DMS114 treated with DMSO at 0.1 percent for 48 hours (cell line): ENCODE results near the gene VEGFB.

Experiments
- DNase-seq: peaks from one replicate; lab custom pipeline; 2025; ENCODE audit not compliant: unreplicated experiment; lab: John Stamatoyannopoulos, UW

VEGFB gene

DNA sequence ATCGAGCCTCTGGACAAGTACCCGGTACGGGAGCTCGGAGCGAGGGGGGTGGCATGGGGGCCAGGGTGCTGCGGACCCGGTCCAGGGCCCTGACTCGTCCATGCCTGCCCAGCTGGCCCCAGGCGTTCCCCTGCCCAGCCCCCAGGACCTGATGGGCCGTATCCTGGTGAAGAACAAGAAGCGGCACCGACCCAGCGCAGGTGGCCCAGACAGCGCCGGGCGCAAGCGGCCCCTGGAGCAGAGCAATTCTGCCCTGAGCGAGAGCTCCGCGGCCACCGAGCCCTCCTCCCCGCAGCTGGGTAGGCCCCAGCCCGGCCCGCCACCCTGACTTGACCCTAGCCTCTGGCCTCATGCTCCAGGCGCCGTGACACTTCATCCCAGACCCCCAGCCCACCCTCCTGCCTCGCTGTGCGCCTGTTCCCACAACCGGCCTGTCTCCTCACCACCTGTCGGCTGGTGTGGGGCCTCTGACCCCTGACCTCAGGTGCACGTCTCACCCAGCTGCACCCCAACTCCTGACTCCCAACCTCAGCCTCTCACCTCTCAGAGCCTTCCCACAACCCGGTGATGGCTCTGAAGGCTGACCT lies 24.7 kb downstream of the VEGFB start:
- DNase-seq = no peak

DNA sequence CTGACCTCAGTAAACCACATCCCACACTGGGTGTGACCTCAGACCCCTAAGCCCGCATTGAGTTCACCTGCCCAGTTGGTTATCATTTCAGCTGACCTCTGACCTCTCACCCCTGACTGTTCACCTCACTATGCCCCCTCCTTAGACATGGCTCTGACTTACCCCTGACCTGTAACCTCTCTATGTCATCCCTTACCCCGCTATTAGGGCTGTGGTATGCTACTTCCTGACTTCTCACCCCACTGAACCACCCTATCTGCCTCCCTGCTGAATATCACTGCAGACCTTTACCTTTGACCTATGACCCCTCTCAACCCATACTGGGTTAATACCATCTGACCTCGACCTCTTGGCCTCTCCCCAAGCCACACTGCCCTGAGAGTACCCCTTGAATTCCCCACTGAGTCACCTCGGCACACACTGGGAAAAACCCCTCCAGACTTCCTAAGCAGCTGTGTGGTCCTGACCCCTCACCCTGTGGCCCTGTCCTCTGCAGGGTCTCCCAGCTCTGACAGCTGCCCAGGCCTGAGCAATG lies 25.2 kb downstream of the VEGFB start:
- no peak for DNase-seq

DNA sequence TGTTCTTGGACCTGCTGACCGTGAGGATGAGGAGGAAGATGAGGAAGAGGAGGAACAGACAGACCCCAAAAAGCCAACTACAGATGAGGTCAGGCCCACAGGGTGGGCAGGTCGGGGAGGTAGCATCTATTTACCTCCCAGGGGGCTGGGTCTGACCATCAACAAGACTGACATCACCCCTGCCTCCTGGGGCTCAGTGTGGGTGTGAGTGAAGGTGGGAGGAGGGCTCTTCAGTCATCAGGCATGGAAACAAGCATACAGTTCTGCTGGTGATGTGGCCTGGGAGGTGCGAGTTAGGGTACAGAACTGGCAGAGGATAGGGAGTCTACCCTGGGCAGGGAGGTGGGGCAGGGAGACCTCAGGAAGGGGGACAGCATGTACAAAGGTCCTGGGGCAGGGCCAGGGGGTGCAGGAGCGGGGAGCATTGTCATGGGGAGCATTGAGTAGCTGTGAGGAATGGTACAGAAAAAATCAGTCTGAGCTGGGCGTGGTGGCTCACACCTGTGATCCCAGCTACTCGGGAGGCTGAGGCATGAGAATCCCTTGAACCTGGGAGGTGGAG lies 25.8 kb downstream of the VEGFB start:
- no peak for DNase-seq

DNA sequence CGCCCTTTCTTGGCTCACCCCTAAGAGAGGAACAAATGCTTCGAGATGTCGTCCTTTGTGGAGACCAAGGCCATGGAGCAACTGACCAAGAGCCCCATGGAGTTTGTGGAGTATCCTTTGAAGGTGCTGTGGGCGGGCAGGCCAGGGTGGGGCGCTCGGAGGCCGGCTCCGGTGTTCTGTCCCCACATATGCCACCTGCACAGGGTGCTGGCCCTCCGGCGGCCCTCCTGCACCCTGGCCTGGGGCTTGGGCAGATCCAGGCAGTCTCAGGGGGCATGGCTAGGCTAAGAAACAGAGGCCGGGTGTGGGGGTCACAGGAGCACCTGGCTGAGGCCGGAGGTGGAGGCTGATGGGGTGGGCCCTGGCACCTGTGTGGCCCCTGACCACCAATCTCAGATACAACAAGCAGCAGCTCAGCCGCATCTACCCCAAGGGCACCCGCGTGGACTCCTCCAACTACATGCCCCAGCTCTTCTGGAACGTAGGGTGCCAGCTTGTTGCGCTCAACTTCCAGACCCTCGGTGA lies 27.2 kb downstream of the VEGFB start:
- DNase-seq = no peak

DNA sequence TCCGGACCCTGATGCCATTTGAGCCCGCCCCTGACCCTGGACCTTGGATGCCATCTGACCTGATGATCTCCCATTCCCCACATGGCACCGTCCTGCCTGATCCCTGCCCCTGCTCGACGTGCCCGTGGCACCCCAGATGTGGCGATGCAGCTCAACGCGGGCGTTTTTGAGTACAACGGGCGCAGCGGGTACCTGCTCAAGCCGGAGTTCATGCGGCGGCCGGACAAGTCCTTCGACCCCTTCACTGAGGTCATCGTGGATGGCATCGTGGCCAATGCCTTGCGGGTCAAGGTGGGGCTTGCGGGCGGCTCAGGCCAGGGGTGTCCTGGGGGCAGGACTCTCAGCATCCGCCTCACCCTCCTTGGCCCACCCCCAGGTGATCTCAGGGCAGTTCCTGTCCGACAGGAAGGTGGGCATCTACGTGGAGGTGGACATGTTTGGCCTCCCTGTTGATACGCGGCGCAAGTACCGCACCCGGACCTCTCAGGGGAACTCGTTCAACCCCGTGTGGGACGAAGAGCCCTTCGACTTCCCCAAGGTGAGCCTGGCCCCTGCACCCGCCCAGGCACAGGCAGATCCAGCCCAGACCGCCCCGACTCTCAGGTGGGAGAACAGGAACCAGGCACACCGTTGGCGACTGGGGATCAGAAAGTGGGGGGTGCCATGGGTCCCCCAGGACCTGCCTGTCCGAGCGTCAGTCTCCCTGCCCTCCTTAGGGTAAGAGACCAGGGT lies 28.1 kb downstream of the VEGFB start:
- DNase-seq = no peak

DNA sequence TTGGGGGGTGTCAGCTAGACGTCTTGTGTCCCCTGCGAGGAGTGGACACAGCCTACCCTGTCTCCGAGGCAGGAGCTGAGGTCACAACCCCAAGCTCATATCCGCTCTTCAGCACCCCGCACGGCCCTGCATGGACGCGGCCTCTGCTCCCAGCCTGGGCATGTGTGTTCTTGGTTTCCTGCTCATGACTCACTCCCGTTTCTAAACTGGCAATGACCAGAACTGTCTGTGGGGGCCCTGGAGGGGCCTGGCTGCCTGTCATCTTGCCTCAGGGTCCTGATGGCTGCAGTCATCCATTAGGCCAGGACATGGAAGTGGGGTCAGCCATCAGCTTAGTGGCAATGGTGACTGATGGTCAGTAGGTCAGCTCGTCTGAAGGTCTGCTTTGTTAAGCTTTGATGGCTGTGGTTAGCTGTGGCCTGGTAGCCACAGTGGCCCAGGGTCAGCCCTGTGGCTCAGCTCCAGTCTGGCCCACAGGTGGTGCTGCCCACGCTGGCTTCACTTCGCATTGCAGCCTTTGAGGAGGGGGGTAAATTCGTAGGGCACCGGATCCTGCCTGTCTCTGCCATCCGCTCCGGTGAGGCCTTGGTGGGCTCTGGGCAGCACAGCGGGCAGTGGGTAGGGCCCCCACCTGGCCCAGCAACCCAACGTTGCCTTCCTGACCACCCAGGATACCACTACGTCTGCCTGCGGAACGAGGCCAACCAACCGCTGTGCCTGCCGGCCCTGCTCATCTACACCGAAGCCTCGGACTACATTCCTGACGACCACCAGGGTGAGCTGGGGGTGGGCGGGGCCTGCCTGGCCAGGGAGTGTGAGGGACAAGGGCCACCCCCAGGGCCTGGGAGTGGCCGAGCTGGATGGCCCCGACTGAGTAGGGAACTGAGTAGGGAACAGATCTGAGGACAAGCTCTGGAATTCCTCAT lies 28.9 kb downstream of the VEGFB start:
- no peak for DNase-seq

DNA sequence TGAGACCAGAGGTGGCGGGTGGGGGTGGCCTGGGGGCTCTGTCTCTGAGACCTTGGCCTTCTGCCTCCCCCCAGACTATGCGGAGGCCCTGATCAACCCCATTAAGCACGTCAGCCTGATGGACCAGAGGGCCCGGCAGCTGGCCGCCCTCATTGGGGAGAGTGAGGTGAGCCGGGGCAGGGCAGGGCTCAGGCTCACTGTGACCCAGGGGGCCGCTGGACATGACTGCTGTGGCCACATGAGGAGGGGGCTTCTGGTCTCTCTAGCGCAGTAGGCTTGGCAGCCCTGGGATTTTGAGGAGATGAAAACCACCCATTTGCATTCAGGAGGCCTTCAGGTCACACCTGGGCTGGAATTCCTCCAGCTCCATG lies 29.5 kb downstream of the VEGFB start:
- DNase-seq = no peak

DNA sequence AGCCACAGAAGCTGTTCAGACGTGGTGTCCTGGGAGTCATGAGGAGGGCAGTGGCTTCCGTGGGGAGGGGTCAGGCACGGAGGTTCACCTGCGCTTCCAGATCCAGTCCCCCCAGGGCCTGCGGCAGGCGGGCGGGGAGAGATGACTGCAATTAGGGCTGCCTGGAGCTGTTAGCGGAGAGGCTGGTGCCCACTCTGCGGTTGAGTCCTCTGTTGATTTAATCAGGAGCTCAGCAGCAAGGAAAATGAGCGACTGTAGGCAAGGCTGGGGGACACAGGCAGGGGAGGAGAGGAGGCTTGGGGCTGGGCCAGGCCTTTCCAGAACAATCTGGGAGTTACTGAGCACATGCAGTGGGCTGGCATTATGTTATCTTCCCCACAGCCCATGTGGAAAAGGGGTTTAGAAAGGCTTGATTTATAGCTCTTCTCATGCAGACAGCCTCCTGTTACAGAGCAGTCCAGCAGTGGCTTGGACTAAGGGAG lies 30.0 kb downstream of the VEGFB start:
- no peak for DNase-seq

DNA sequence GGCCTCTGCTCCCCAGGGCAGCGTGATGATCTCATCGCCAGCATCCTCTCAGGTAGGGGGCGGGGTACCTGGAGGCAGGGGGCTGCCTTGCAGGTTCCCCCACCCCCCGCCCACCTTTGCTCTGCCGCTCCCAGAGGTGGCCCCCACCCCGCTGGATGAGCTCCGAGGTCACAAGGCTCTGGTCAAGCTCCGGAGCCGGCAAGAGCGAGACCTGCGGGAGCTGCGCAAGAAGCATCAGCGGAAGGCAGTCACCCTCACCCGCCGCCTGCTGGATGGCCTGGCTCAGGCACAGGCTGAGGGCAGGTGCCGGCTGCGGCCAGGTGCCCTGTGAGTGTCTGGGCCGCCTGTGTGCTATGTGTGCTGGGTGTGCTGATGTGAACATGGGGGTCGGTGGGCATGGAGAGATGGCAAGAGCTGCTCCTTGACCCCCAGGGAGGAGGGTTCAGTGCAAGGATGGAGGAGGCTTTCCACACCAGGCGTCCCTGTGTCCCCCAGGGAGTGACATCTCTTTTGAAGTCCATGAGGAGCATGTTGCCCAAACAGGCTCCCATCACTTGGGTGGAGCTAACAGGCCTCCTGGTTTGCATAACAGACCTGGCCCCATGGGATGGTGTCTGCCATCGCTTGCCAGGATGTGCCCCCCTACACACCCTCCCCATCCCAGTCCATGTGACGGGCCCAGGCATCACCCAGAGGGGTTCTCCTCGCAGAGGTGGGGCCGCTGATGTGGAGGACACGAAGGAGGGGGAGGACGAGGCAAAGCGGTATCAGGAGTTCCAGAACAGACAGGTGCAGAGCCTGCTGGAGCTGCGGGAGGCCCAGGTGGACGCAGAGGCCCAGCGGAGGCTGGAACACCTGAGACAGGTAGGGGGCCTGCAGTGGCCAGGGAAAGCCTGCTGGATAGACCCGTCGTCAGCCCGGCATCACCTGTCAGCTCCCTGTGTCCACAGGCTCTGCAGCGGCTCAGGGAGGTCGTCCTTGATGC lies 31.1 kb downstream of the VEGFB start:
- DNase-seq = no peak

DNA sequence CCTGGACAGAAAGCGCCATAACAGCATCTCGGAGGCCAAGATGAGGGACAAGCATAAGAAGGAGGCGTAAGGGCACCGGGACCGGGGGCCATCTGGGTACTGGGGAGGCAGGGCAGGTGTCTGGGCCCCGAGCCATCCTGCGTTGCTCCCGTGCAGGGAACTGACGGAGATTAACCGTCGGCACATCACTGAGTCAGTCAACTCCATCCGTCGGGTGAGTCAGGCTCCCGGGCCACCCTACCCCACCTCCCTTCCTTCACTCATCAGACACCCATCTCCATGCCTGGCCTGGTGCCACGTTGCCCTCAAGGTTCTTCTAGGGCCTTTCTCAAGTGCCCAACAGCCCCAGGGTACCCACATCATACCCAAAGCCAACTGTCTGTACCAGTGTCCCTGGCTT lies 32.0 kb downstream of the VEGFB start:
- DNase-seq = no peak

DNA sequence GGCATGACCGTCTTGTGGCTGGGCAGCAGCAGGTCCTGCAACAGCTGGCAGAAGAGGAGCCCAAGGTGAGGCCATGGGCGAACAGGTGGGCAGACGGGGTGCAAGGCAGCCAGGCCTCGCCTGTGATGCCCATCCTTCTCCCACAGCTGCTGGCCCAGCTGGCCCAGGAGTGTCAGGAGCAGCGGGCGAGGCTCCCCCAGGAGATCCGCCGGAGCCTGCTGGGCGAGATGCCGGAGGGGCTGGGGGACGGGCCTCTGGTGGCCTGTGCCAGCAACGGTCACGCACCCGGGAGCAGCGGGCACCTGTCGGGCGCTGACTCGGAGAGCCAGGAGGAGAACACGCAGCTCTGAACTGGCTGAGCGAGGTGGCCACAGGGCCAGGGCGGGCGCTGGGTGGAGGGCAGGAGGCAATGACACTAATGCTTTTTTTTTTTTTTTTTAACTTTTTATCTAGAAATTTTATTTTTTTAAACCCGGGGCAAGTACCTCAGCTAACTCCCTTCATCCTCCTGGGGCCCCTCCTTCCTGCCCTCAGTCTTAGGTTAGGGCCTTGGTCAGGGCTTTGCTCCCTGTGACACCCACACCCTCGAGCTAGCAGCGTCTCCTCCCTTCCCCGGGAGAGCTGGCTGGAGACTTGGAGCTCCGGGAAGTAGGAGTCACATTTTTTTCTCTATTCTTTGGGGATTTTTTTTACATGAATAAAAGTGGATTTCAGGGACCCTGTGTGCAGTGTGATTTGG lies 33.0 kb downstream of the VEGFB start:
- no peak for DNase-seq

DNA sequence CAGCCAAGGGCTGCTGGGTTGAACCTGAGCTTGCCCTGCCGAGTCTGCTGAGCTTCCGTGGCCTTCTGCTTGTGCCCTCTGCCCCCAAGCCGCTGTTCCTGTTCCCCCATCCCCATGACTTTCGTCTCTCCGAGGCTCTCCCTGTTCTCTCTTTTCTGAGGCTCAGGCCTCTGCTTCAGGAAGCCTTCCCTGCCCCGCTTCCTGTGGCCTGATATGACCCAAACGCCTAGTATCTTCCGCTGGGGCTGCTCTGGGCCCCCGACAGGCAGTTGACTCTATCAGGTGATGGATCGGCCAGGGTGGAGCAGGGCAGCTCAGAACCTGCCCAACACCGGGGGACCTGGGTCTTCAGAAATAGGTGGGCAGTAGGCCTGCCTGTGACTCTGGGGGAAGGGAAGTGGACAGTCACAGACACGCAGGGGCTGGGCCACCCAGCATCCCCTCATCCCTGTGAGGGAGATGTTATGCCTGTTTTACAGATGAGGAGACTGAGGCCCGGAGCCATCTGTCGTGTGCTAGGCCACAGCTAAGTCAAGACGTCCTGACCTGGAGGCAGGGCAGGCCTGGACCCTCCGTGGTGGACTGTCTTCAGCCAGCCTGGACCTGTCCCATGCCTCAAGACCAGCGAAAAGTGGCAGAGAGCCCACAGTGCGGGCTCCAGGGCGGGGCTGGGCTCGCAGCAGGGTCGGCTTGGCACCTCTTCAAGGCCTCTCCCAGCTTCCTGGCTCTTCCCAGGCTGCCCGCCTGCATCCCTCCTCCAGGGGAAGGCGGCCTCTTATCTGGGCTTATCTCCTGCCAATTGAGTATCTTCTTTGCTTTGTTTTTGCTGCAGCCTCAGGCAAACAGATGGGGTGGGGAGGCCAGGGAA lies 33.9 kb downstream of the VEGFB start:
- no peak for DNase-seq

DNA sequence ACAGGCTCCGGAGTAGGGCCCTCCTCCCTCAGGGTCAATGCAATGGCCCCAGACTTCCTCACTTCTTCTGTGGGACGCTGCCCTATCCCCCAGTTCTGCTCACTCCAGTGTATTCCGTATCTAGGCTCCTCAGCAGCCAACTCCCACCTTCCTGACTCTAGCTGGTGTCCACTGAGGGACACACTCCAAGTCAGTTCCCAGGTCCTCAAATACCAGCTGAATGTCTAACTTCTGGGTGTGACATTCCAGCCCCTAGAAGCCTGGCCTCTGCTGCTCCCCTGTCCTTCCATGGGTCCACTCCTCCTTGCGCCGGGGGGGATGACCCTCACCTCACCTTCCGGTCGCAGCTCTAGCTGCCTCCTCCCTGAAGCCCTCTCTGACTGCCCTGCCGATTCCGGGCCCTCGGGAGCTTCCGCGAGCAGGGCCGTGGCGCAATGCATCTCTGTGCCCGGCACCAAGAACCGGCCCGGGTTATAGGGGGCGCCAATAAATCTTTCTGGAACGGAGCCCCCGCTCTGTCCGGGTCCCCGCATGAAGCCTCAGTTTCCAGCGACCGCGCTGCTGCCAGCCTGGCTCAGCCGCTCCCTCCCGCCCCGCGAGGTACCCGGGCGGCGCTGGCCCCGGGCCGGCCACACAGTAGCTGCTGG lies 34.6 kb downstream of the VEGFB start:
- peak; percentile 32 for DNase-seq

DNA sequence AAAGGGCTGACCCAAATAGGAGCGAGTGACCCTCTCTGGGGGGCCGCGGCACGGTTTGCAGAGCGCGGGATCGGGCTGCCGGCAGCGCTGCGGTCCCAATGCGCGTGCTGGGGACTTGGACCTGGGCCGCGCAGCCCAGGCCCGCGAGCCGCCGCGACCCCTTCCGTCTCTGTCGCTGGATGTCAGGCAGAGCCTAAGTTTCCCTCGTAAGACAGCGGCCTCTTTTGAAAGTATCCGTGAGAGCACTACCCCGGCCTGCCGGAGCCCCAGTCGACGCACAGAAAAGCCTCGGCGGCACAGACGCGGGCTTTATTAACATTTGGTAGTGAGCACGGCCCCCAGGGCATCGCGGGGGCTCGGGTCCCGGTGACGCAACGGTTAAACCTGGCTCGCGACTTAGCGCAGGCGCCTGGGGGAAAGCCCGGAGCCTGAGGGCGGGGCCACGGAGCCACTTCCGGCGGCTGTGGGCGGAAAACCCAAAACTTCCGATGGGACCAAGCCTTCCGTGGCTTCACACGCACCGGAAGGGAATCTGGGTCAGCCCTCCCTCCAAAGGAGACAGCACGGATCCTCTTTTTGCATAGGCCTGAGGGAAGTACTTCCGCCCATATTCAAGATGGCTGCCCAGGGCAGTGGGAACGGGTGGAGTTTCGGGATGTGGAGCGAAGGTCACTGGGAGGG lies 35.3 kb downstream of the VEGFB start:
- peak; percentile 99 for DNase-seq

DNA sequence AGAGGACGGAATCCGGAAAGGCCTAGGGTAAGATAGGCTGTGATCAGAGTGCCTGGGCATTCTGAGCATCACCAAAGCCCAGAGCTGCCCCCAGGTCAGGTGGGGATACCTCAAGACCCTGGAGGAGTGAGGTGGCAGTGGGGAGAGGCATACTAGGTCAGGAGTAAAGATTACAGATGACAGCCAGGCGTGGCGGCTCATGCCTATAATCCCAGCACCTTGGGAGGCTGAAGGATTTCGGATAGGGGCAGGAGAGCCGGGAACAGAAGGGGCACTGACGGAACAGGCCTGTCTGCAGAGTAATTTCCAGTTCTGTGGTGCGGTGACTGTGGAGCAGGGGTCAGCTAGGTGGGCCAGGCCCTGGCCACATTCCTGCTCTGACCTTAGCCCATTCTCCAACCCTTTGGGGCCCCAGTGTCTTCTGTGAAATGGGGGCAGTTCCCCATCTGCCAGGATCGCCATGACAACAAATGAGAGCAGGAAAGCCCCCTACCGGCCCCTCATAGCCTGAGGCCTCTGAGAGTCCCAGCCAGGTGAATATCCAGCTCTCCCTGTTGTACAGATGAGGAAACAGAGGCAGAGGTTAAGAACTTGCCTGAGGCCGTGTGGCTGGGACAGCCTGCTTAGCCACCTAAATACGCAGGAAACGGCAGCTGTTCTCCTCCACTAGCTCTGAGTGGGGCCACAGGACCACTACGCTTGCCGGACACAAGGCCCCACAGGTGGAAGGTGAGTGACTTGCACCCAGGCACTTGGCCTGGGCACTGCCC lies 40.8 kb downstream of the VEGFB start:
- DNase-seq = no peak

DNA sequence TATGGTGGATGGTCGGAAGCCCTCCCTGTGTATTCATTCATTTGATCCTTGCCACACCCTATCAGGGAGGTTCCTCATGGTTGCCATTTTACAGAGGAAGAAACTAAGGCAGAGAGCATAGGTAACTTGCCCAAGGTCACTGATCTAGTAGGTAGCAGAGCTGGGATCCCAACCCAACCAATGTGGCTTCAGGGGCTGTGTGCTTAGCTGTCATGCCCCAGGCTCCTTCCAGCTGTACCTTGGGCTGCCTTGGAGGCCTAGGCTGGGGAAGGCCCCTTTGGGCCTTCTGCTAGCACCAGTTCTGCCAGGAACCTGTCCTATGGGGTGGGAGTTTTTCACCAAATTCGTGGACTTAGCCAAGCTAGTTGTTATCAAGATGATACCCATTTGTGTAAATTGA lies 41.5 kb downstream of the VEGFB start:
- DNase-seq = no peak
